ENCODE results near the gene PRICKLE1. TPM values are rescaled to one million over a fixed set of nuclear protein-coding genes. Genes with fewer than 3 reads are reported as not detected.

PRICKLE1 gene
- total and polyA plus RNA-seq, 2 of the 4 experiments (the other 2 are of a cell fraction): 21.3 to 21.7 TPM

DNA sequence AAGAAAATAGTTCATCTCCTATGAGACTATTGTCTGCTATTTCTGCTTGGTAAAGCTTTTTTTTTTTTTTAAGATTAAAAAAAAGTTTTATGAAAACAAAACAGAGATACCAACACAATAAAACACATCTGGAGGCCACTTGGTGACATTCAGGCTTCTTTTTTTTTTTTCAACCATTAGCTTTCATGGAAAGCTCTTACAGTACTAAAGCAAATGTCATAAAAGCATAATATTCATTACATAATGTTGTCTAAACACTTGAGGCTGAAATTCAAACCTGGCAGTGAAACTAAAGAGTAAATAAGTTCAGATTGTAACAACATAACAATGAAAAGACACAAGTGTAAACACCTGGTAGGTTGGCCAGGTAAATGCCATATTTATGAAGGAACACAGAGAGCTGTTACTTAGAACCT, 14.7 kb downstream of the PRICKLE1 start:
- Histone ChIP-seq H3K14ac (replicated peaks; ENCODE audit: low read depth, low read length) (no peak overlapping the region), H4K91ac (ENCODE audit: insufficient read depth, low read depth, low read length) (no peak overlapping the region), H3K23ac (ENCODE audit: low read depth, low read length) (no peak overlapping the region), H2BK15ac (ENCODE audit: low read depth, low read length) (no peak overlapping the region), H2AK5ac (ENCODE audit: low read depth, low read length) (no peak overlapping the region), H3K9me1 (ENCODE audit: insufficient read depth, low read length) (no peaks in the 10 kb centered on the region; the same call in 1 of the 2 replicates), H3K9me3 (ENCODE audit: control insufficient read depth, insufficient read depth, low read length) (no peaks in the 10 kb centered on the region), H3K56ac (ENCODE audit: extremely low read depth, insufficient read depth, low read length) (no peak overlapping the region), H3K4me1 (ENCODE audit: control insufficient read depth, insufficient read depth, low read length) (peaks cover 2% of the 10 kb centered on the region; the same call in 1 of the 2 replicates), H4K8ac (ENCODE audit: low read depth in 2 of 2, low read length in 2 of 2) (no peak overlapping the region), H3K79me1 (ENCODE audit: low read depth in 1 of 2, low read length in 2 of 2) (peaks cover 7 to 27% of the 10 kb centered on the region in 2 experiments; a peak in 3 of 4 replicates), H3K4ac (ENCODE audit: low read depth, low read length) (no peak overlapping the region), H3K36me3 (ENCODE audit: control insufficient read depth, insufficient read depth, low read length) (no peaks in the 10 kb centered on the region), H4K20me1 (ENCODE audit: insufficient read depth, low read length) (no peaks in the 10 kb centered on the region), H2AK9ac (replicated peaks; ENCODE audit: low read depth, low read length, poor library complexity) (no peak overlapping the region), H2BK20ac (ENCODE audit: low read depth, low read length) (no peak overlapping the region), H3K9ac (ENCODE audit: low read depth, low read length) (no peak overlapping the region), H3K27ac (ENCODE audit: insufficient read depth, low read length) (no peak overlapping the region), H4K5ac (ENCODE audit: low read depth, low read length) (no peak overlapping the region), H3K4me2 (ENCODE audit: low read depth, low read length) (no peak overlapping the region), H2AFZ (replicated peaks; ENCODE audit: low read length, poor library complexity) (no peak overlapping the region), H2BK120ac (ENCODE audit: low read depth, low read length) (no peak overlapping the region), H2BK5ac (ENCODE audit: low read depth, low read length, poor library complexity, severe bottlenecking) (no peak overlapping the region), H3K27me3 (ENCODE audit: control insufficient read depth, insufficient read depth, low read length) (no peaks in the 10 kb centered on the region), H3K18ac (ENCODE audit: low read depth, low read length) (no peak overlapping the region), H3K4me3 (ENCODE audit: insufficient read depth, low read depth, low read length) (no peak overlapping the region)
- CTCF ChIA-PET: interaction anchor here (0.6 kb wide), 2 partner anchors 311 to 444 kb away, joined by 3 read pairs; no protein-coding TSS in a partner anchor
- BruUV-seq (replicated peaks): no TSS peak
- TF ChIP-seq POLR2A (IDR thresholded peaks at IDR 0.05; ENCODE audit: low read depth, low read length) (no peak), MAFK (IDR thresholded peaks at IDR 0.05; ENCODE audit: low read depth, low read length) (no peak), CHD1 (IDR thresholded peaks at IDR 0.05; ENCODE audit: low read depth, low read length) (no peak), RCOR1 (IDR thresholded peaks at IDR 0.05; ENCODE audit: insufficient replicate concordance, low read length) (no peak), SMC3 (IDR thresholded peaks at IDR 0.05; ENCODE audit: low read depth, low read length) (no peak), FOS (IDR thresholded peaks at IDR 0.05; ENCODE audit: low read depth, low read length) (no peak), BHLHE40 (IDR thresholded peaks at IDR 0.05; ENCODE audit: low read depth, low read length) (no peak), MAZ (IDR thresholded peaks at IDR 0.05; ENCODE audit: borderline replicate concordance, low read depth, low read length) (no peak), NFE2L2 (IDR thresholded peaks at IDR 0.05; ENCODE audit: low read depth, low read length) (no peak), CEBPB (IDR thresholded peaks at IDR 0.05; ENCODE audit: low read depth, low read length) (no peak), RAD21 (IDR thresholded peaks at IDR 0.05; ENCODE audit: low read length) (no peak), MXI1 (IDR thresholded peaks at IDR 0.05; ENCODE audit: borderline replicate concordance, low read depth, low read length) (no peak), RFX5 (IDR thresholded peaks at IDR 0.05; ENCODE audit: low read depth, low read length) (no peak)
- TF ChIP-seq, protein P1, sequence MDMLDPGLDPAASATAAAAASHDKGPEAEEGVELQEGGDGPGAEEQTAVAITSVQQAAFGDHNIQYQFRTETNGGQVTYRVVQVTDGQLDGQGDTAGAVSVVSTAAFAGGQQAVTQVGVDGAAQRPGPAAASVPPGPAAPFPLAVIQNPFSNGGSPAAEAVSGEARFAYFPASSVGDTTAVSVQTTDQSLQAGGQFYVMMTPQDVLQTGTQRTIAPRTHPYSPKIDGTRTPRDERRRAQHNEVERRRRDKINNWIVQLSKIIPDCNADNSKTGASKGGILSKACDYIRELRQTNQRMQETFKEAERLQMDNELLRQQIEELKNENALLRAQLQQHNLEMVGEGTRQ (IDR thresholded peaks at IDR 0.05; ENCODE audit: low read depth, low read length): no peak
- TF ChIP-seq, protein P2, sequence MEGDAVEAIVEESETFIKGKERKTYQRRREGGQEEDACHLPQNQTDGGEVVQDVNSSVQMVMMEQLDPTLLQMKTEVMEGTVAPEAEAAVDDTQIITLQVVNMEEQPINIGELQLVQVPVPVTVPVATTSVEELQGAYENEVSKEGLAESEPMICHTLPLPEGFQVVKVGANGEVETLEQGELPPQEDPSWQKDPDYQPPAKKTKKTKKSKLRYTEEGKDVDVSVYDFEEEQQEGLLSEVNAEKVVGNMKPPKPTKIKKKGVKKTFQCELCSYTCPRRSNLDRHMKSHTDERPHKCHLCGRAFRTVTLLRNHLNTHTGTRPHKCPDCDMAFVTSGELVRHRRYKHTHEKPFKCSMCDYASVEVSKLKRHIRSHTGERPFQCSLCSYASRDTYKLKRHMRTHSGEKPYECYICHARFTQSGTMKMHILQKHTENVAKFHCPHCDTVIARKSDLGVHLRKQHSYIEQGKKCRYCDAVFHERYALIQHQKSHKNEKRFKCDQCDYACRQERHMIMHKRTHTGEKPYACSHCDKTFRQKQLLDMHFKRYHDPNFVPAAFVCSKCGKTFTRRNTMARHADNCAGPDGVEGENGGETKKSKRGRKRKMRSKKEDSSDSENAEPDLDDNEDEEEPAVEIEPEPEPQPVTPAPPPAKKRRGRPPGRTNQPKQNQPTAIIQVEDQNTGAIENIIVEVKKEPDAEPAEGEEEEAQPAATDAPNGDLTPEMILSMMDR (conservative IDR thresholded peaks at IDR 0.05; ENCODE audit: low read depth, low read length): no peak
- TF ChIP-seq, protein P3, sequence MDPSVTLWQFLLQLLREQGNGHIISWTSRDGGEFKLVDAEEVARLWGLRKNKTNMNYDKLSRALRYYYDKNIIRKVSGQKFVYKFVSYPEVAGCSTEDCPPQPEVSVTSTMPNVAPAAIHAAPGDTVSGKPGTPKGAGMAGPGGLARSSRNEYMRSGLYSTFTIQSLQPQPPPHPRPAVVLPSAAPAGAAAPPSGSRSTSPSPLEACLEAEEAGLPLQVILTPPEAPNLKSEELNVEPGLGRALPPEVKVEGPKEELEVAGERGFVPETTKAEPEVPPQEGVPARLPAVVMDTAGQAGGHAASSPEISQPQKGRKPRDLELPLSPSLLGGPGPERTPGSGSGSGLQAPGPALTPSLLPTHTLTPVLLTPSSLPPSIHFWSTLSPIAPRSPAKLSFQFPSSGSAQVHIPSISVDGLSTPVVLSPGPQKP (IDR thresholded peaks at IDR 0.05; ENCODE audit: borderline replicate concordance, low read depth, low read length): no peak
- no peak for ATAC-seq (ENCODE audit: low read depth)
- POLR2A ChIA-PET (ENCODE audit: unreplicated experiment): interaction anchor here (0.6 kb wide), 3 partner anchors 9 to 202 kb away, joined by 5 to 6 read pairs (median 5); no protein-coding TSS in a partner anchor
- DNase-seq: no peak
- intact Hi-C loops (cut with micrococcal nuclease) (no loop called here), in situ Hi-C loops (cut with MboI; ENCODE audit: low sequenced_read_pairs) (no loop called here), dilution Hi-C loops (cut with HindIII; ENCODE audit: low sequenced_read_pairs, unreplicated experiment) (no loop called here)
